HG03571 (cell line): ENCODE data around the gene CBX1.

Source experiments
- ATAC-seq: cut with Tn5 transposase; IDR thresholded peaks from one replicate; pipeline ENCODE4 v1.9.1; 2021; ENCODE audit not compliant: unreplicated experiment

CBX1 gene

DNA sequence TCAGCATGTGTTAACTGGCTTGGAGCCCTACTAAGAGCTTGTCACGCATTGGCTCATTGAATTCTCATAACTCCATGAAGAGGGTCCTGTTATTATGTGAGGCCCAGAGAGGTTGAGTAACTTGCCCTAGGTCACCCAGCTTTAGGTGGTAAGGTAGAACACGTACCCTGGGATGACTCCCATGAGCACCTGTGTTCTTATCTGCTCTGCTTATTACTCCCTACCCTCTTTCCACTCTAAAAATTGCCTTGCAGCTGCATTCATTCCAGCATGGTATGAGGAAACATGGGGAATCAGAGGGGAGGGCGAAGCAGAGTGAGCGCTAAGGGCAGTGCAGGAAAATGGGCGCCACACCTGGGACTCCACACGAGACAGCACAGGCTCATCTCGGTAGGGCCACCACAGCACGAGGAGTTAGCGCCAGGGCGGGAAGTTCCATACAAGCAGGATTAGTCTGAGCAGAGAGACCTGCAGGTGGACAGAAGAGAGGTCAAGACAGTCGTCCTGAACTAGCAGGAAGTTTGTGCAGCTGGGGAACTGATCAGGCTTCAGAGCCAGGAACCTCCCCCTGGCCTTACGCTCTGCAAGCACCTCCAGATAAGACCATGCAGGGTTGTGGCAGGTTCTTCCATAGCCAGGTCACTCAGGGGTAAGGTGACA is 73.8 kb downstream of the CBX1 start:
- no peak for ATAC-seq

DNA sequence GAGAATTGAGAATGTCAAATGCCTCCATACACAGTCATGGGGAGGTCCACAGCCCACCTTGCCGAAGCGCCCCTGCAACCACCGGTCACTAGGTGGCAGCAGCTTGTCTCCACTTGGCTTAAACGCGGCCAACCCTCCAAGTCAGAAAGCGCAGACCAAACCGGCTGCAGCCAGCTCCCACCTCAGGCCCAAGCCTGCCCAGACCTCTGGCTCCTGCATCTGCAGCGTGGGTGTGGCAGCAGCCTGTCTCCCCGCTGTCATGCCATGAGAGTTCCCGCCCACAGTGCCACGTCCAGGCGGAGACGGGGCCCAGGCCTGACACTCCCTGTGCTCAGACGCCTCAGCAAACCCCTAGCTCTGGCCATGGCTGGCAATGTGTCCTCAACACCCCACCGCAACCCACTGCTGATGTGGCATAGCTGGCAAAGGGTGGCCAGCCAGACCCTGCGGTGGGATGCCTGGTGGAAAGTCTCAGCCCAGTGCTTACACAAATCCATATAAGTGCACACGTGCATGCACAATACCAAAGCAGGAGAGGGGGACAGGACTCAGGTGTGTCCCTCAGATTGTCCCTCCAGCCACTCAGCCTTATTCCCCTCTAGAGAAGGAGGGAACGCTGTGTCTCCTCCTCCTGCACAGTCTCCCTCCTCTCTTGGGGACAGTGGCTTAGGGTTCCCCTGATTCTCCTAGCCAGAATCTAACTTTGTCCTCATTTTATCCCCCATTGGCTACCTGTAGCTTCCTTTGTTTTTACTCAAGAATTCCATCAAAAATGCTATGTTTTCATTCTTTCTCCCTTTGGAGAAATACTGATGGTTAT is 74.6 kb downstream of the CBX1 start:
- ATAC-seq: no peak

DNA sequence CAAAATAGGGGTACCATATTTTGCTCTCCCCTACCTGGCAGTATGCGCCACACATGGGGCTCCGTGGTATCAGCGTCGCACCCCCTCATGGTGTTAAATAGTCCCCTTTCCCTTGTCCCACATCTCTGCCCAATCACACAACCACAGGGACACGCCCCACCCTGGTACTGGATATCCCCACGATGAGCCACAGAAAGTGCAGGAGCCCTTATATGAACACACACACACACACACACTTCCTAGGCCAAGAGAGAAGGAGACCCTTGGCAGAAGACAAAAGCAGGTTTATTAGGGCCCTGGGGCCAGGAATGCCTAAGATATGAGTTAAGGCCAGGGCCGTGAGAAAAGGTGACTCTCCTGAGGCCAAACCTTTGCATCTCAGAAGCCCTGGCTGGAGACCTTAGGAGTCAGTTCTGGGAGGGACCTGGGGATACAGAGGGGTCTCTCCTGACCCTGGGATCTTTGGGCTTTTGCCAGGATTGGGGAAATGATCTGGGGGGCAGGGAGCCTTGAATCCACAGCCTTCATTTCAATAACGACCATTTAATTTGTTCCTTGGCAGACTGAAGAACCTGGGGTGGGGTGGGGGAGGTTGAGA is 75.3 kb downstream of the CBX1 start:
- no peak for ATAC-seq

DNA sequence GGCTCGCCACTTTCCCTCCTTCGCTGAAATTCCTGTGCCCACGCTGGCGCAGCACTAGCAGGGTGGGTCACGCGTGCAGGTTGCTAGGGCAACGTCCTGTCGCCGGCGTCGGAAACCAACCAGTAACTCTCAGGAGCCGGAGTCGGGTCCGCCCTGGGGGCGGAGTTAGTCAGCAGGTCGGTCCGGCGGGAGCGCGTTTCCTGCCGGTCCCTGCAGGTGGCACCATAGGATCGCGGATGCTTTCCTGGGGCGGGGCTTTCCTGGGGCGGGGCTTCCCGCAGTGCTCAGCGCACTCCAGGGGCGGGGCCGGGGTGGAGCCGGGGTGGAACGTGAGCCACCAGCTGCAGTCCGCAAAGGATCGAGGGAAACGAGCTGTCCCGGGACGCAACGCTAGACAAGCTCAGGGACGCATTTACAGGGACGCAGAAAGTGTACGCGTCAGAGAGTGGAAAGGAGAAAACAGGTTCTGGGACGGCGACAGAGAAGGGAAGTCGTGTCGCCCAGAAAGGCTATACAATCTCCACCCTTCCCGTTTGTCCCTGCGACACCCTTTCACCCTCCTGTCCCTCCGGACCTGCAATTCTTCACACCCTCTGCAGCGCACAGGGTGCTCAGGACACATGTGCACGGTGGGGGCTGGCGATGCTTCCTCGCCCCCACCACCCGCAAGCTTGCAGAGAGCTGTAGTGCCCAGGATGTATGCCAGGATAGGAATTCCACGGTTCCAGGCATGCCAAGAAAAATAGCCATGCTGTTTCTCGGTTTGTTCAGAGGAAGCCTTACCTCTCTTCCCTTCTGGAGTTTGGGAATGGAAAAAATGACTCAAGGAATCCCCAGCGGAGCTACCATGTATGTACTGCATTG is 76.0 kb downstream of the CBX1 start:
- ATAC-seq: peak; percentile 80

DNA sequence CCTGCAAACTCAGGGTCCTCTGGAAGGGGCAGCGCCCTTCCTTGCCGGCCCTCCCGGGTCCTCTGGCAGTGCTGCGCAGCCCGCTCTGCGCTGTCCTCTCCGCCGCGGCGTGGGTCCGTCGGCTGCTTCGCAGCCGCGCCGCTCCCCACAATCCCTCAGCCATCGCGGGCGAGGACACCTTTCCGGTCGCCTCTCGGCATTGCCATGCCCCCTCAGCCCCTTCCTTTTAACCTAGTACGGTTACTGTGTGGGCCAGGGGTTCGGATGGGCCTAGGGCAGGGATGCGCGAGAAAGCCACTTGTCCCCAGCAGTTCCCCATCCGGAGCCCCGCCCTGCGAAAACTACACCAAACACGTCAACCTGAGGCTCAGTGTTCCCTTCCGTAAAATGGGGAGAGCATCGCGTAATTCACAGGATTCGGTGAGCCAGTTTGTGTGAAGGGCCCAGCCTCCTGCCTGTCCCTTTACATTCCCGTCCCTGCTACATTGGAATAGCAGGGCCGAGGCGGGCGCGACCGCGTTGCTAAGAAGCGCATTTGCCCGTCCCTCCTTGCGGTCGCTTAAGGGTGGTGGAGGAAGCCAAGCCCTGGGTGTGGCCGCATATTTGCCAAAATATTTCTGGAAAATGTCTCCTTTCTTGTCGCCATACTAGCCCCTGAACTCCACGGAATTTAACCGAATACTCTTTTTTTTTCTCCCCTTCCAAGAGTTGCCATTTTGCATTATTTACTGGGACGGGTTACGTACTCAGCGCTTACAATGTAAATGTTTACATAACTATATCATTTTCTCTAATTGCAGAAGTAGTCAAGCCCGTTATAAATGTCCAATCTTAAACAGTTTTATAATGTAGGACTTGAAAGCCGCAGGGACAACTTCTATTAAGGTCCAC is 76.9 kb downstream of the CBX1 start:
- ATAC-seq: no peak

DNA sequence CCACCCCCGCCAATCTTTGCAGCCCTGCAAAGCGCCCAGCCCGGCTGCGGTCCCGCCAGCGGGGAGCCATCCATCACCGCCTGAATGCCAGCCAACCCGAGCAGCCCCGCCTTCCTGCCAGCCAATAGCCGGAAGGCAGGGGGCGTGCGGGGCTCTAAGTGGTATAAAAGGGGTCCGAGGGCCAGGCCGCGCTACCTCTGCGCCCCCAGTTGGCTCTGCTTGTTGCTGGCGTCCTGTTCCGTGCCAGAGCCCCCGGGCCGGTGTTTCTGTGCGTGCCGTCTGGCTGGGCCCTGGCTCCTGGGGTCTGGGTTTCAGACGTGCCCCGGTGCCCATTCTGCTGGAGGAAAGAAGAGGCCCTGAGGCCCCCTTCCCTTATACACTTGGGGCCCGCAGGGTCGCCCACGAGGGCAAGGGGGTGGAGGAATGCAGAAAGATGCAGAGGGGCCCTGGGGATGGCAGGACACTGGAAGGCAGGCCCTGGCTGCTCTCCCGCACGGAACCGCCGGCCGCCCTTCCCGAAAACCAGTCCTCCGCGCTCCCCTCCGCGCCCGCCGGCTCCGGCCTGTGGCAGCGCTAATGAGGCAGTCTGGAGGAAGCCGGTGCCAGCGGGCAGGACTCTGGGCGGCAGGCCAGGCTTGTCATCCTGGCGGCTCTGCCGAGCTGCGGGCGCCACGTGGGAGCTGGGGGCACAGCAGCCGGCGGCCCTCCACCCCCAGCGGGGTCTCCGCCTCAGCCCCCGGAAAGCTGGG is 77.7 kb downstream of the CBX1 start:
- no peak for ATAC-seq

DNA sequence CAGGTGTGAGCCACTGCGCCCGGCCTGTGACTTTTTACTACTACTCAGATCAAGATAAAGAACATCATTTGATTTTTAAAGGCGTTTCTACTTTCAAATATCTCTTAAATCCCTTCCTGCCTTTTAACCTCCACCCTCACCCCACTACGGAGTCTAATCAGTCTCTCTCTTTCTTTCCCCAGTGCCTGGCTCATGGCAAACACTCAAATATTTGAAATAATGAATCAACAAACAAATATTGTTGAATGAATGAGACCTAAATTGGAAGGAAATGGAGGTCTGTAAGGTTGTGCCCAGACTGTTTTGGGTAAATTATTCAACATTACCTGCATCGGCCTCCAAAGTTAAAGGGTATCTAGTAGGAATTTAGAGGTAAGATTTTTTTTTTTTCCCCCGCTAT is 78.4 kb downstream of the CBX1 start:
- ATAC-seq: no peak

DNA sequence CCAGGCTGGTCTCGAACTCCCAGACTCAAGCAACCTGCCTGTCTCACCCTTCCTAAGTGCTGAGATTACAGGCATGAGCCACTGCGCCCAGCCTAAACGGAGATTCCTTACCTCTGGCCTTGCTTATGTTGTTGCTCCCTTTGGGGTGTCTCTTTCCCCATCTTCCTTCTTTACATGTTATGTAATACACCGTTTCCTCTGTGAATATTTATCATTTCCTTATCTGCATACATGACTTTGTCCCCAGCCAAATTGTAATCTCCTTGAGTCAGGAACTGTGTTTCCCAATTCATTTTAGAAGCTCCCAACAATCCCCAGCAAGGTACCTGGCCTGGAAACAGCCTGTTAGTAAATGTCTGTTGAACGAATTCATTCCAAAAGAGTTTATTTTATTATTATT is 79.3 kb downstream of the CBX1 start:
- no peak for ATAC-seq
